ENCODE results near the gene ZNF775. TPM values are rescaled to one million over a fixed set of nuclear protein-coding genes. Genes with fewer than 3 reads are reported as not detected.
A peak's percentile ranks its signal among the peaks of the same experiment; 100 is the strongest.

ZNF775 gene
- total and polyA plus RNA-seq, 2 of the 13 experiments (the other 11 are each of a cell fraction or from before 2014, with no cell fraction given), result 3.1 to 3.2 TPM

- TF ChIP-seq ZBTB1 (CRISPR knock-in tag; IDR thresholded peaks at IDR 0.05; ENCODE audit: borderline replicate concordance) (no peak), NCOR1 (IDR thresholded peaks at IDR 0.05; ENCODE audit: borderline replicate concordance, low read length) (peak; percentile 91; the same call in 1 of the 2 replicates), ZSCAN21 (CRISPR knock-in tag; IDR thresholded peaks at IDR 0.05; ENCODE audit: borderline replicate concordance) (peak; percentile 93), ZNF503 (CRISPR knock-in tag; IDR thresholded peaks at IDR 0.05) (peak; percentile 84; the same call in 1 of the 2 replicates), DRAP1 (CRISPR knock-in tag; IDR thresholded peaks at IDR 0.05) (peak; percentile 78), NPAS2 (CRISPR knock-in tag; IDR thresholded peaks at IDR 0.05; ENCODE audit: borderline replicate concordance) (no peak), SMC3 (IDR thresholded peaks at IDR 0.05; ENCODE audit: low read length) (peak; percentile 97), ZNF597 (CRISPR knock-in tag; IDR thresholded peaks at IDR 0.05) (no peak), ZNF747 (CRISPR knock-in tag; IDR thresholded peaks at IDR 0.05; ENCODE audit: borderline replicate concordance) (peak; percentile 83; the same call in 1 of the 2 replicates), RFXANK (CRISPR knock-in tag; IDR thresholded peaks at IDR 0.05) (peak; percentile 73; the same call in 1 of the 2 replicates), ZFP36L2 (CRISPR knock-in tag; IDR thresholded peaks at IDR 0.05) (no peak; the same call in 1 of the 2 replicates), ZNF20 (CRISPR knock-in tag; IDR thresholded peaks at IDR 0.05) (no peak), ZNF430 (CRISPR knock-in tag; IDR thresholded peaks at IDR 0.05) (peak; percentile 44; the same call in 1 of the 2 replicates), ZNF547 (CRISPR knock-in tag; IDR thresholded peaks at IDR 0.05) (peak; percentile 80), ZNF274 (CRISPR knock-in tag; IDR thresholded peaks at IDR 0.05) (no peak), SIX1 (CRISPR knock-in tag; IDR thresholded peaks at IDR 0.05; ENCODE audit: borderline replicate concordance) (peak; percentile 58; the same call in 1 of the 2 replicates), ZSCAN12 (CRISPR knock-in tag; IDR thresholded peaks at IDR 0.05) (no peak), TEAD3 (CRISPR knock-in tag; optimal IDR thresholded peaks at IDR 0.05; ENCODE audit: borderline replicate concordance) (peak; percentile 91), HNRNPUL1 (IDR thresholded peaks at IDR 0.05; ENCODE audit: low read depth, low read length) (no peak), TOPORS (CRISPR knock-in tag; IDR thresholded peaks at IDR 0.05) (no peak; the same call in 1 of the 2 replicates), STAT6 (CRISPR knock-in tag; IDR thresholded peaks at IDR 0.05; ENCODE audit: borderline replicate concordance) (peak; percentile 61; the same call in 1 of the 2 replicates)
Measured at GRCh38 chr7:150388709-150389531, 9.8 kb downstream of the ZNF775 start (continued).
